ENCODE data around the gene HIBADH. TPM values are rescaled to one million over a fixed set of nuclear protein-coding genes. Genes with fewer than 3 reads are reported as not detected.

Gene HIBADH
- total RNA-seq, 4 donors from 2014 or later, result 68.8 to 87.2 (median 73.3) TPM

GRCh38 chr7:27601217-27601616 lies 61.5 kb downstream of the HIBADH start:
- no peak for TF ChIP-seq CTCF (IDR thresholded peaks at IDR 0.05; ENCODE audit: low read depth)

- TF ChIP-seq CTCF (IDR thresholded peaks at IDR 0.05; ENCODE audit: low read depth), result no peak
Observed at GRCh38 chr7:27600247-27600646, 62.4 kb downstream of the HIBADH start.

- TF ChIP-seq CTCF (IDR thresholded peaks at IDR 0.05; ENCODE audit: low read depth), result no peak
Observed at GRCh38 chr7:27595009-27595408, 67.7 kb downstream of the HIBADH start.

- no peak for TF ChIP-seq CTCF (IDR thresholded peaks at IDR 0.05; ENCODE audit: low read depth)
Observed at GRCh38 chr7:27593226-27593625, 69.5 kb downstream of the HIBADH start.

- no peak for TF ChIP-seq CTCF (IDR thresholded peaks at IDR 0.05; ENCODE audit: low read depth)
Observed at GRCh38 chr7:27590416-27590815, 72.3 kb downstream of the HIBADH start.

GRCh38 chr7:27587429-27587828 lies 75.3 kb downstream of the HIBADH start:
- TF ChIP-seq CTCF (IDR thresholded peaks at IDR 0.05; ENCODE audit: low read depth), result no peak

GRCh38 chr7:27586825-27587224 lies 75.9 kb downstream of the HIBADH start:
- no peak for TF ChIP-seq CTCF (IDR thresholded peaks at IDR 0.05; ENCODE audit: low read depth)
